OCI-LY1 (cell line): Measurements from ENCODE around the gene MISFA.

Experiments used
- EZH2 ChIP-seq: fragments of 200-600 bp; sonication (generic), shearing (Covaris generic); IDR thresholded peaks from 2 replicates; pipeline ENCODE4 v1.8.0; 2017; ENCODE audit warnings: borderline replicate concordance, mixed run types, mild to moderate bottlenecking, antibody characterized with exemption, low read length, moderate library complexity, mixed read lengths
- TF ChIP-seq, protein P1 (sequence below): fragments of 200-600 bp; sonication (generic), shearing (Covaris generic); IDR thresholded peaks from 2 replicates; pipeline ENCODE4 v1.5.1; 2017; ENCODE audit warnings: mild to moderate bottlenecking, antibody characterized with exemption, low read length, moderate library complexity, mixed read lengths

DNA sequence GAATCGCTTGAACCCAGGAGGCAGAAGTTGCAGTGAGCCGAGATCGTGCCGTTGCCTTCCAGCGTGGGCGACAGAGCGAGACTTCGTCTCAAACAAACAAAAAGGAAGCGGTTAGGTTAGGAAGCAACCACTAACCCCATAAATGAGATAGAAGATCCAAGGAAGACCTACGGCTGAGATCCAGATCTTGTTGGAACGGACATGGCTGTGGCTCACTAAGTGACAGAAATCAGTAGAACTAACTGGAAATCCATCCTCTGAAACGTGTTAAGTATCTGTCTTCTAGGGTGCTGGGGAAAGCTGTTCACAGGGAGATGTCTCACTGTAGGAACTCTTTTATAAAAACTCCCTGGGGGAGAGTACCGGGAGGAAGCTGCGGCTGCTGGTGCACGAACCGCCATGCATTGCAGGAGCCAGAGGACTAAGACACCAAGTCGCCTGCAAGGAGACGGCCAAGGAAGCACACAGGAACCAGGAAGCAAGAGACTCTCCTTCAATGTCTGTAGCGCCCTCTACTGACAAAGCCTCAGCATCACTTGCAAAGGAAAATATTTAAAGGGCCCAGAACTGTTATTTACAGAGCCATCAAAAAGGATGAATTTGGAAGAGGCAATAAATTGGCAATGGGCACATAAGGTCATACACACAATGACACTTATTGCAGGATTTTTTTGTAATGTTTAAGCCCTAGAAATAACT is 51.4 kb downstream of the MISFA start:
- TF ChIP-seq, protein P1, sequence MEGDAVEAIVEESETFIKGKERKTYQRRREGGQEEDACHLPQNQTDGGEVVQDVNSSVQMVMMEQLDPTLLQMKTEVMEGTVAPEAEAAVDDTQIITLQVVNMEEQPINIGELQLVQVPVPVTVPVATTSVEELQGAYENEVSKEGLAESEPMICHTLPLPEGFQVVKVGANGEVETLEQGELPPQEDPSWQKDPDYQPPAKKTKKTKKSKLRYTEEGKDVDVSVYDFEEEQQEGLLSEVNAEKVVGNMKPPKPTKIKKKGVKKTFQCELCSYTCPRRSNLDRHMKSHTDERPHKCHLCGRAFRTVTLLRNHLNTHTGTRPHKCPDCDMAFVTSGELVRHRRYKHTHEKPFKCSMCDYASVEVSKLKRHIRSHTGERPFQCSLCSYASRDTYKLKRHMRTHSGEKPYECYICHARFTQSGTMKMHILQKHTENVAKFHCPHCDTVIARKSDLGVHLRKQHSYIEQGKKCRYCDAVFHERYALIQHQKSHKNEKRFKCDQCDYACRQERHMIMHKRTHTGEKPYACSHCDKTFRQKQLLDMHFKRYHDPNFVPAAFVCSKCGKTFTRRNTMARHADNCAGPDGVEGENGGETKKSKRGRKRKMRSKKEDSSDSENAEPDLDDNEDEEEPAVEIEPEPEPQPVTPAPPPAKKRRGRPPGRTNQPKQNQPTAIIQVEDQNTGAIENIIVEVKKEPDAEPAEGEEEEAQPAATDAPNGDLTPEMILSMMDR, result peak; percentile 68
- no peak for TF ChIP-seq EZH2
